ENCODE results near the gene PPP1R15B.
"Not testable (repeated sequence)": the region's sequence is repeated elsewhere in the genome, so short reads cannot be mapped to it uniquely, and the experiment has no call there.

The PPP1R15B gene

GRCh38 chr1:204443871-204444581, 32.4 kb upstream of the PPP1R15B start:
- no peak for DNase-seq (ENCODE audit: low read depth)

GRCh38 chr1:204443260-204443619, 31.6 kb upstream of the PPP1R15B start:
- DNase-seq (ENCODE audit: low read depth): no peak

- no peak for DNase-seq (ENCODE audit: low read depth)
Measured at GRCh38 chr1:204442376-204443259, 31.0 kb upstream of the PPP1R15B start.

GRCh38 chr1:204441558-204441957, 29.9 kb upstream of the PPP1R15B start:
- DNase-seq (ENCODE audit: low read depth): no peak

- no peak for DNase-seq (ENCODE audit: low read depth)
Measured at GRCh38 chr1:204439621-204440375, 28.2 kb upstream of the PPP1R15B start.

- peak; percentile 93 for DNase-seq (ENCODE audit: low read depth)
Measured at GRCh38 chr1:204438628-204439027, 27.0 kb upstream of the PPP1R15B start.

GRCh38 chr1:204437796-204438570, 26.4 kb upstream of the PPP1R15B start:
- no peak for DNase-seq (ENCODE audit: low read depth)

GRCh38 chr1:204435872-204436271, 24.3 kb upstream of the PPP1R15B start:
- DNase-seq (ENCODE audit: low read depth): no peak

- DNase-seq (ENCODE audit: low read depth): no peak
Measured at GRCh38 chr1:204435381-204435831, 23.8 kb upstream of the PPP1R15B start.

GRCh38 chr1:204434116-204434755, 22.6 kb upstream of the PPP1R15B start:
- DNase-seq (ENCODE audit: low read depth): no peak

GRCh38 chr1:204432708-204433107, 21.1 kb upstream of the PPP1R15B start:
- no peak for DNase-seq (ENCODE audit: low read depth)

- DNase-seq (ENCODE audit: low read depth): no peak
Measured at GRCh38 chr1:204431310-204432184, 19.9 kb upstream of the PPP1R15B start.

GRCh38 chr1:204429746-204430145, 18.1 kb upstream of the PPP1R15B start:
- DNase-seq (ENCODE audit: low read depth): no peak

- no peak for DNase-seq (ENCODE audit: low read depth)
Measured at GRCh38 chr1:204426971-204427701, 15.5 kb upstream of the PPP1R15B start.

- DNase-seq (ENCODE audit: low read depth): no peak
Measured at GRCh38 chr1:204426474-204426873, 14.9 kb upstream of the PPP1R15B start.

- no peak for DNase-seq (ENCODE audit: low read depth)
Measured at GRCh38 chr1:204426035-204426436, 14.4 kb upstream of the PPP1R15B start.

GRCh38 chr1:204424621-204425020, 13.0 kb upstream of the PPP1R15B start:
- DNase-seq (ENCODE audit: low read depth): no peak

GRCh38 chr1:204422061-204422705, 10.6 kb upstream of the PPP1R15B start:
- not testable (repeated sequence) for DNase-seq (ENCODE audit: low read depth)

GRCh38 chr1:204421441-204421840, 9.8 kb upstream of the PPP1R15B start:
- DNase-seq (ENCODE audit: low read depth): no peak

All from HS-5 (cell line).